ENCODE results near the gene POLD3.

- TF ChIP-seq CTCF (IDR thresholded peaks at IDR 0.05) (no peak), POLR2A (IDR thresholded peaks at IDR 0.05) (no peak), POLR2AphosphoS5 (IDR thresholded peaks at IDR 0.05) (no peak)
These were observed 11.5 kb downstream of the POLD3 start for GRCh38 chr11:74603845-74604244.

Data from breast epithelium (tissue), 3 donors.